Upper lobe of right lung (tissue), 1 donor: ENCODE measurements around the gene SDR42E1. TPM values are rescaled to one million over a fixed set of nuclear protein-coding genes. Genes with fewer than 3 reads are reported as not detected.

Source experiments
- ATAC-seq: fragments of 200-7000 bp; cut with Tn5 transposase; one replicate; pipeline ENCODE4 v1.9.1; 2020; ENCODE audit warnings: mild to moderate bottlenecking, moderate library complexity
- DNase-seq: peaks from one replicate; pipeline ENCODE4 v3.0.0-alpha.2; 2020
- H3K27ac ChIP-seq: fragments of 200-600 bp; one replicate; pipeline ENCODE4 v1.8.0; 2022
- H3K27me3 ChIP-seq: fragments of 200-600 bp; one replicate; pipeline ENCODE4 v1.8.0; 2022; ENCODE audit warnings: mild to moderate bottlenecking
- H3K36me3 ChIP-seq: fragments of 200-600 bp; one replicate; pipeline ENCODE4 v1.8.0; 2022
- H3K4me1 ChIP-seq: fragments of 200-600 bp; one replicate; pipeline ENCODE4 v1.8.0; 2022
- H3K4me3 ChIP-seq: fragments of 200-600 bp; one replicate; pipeline ENCODE4 v1.8.0; 2022; ENCODE audit warnings: mild to moderate bottlenecking
- H3K9me3 ChIP-seq: fragments of 200-600 bp; one replicate; pipeline ENCODE4 v1.8.0; 2022
- CTCF ChIP-seq: fragments of 200-600 bp; IDR thresholded peaks from one replicate; pipeline ENCODE4 v1.8.0; 2022; ENCODE audit warnings: antibody characterized with exemption
- intact Hi-C: fragments of 100-400 bp; cut with DNase I; formaldehyde crosslinking; loops from one replicate; pipeline ENCODE4 v1.11.0; 2022
- total RNA-seq: library from RNA; stranded (reverse); fragmentation: NEBNext Ultra II Directional; extraction: Animal tissue kit (Norgen Biotek cat#: 25700); gene quantifications from one replicate; pipeline ENCODE4 v1.2.1, GENCODE V29; 2021
- donor health status: DM: no; HTN: yes; CAD: no; lungs with severe emphysema.

Gene SDR42E1
- total RNA-seq, 1 donor from 2014 or later = 6.5 TPM

GRCh38 chr16:82020051-82020450 lies 8.8 kb upstream of the SDR42E1 start:
- no peaks in the 10 kb centered on the region for H3K27me3 ChIP-seq
- no peak for TF ChIP-seq CTCF
- no peaks in the 10 kb centered on the region for H3K4me1 ChIP-seq
- H3K36me3 ChIP-seq = no peaks in the 10 kb centered on the region
- intact Hi-C loops = no loop called here
- no peak overlapping the region for H3K4me3 ChIP-seq
- H3K9me3 ChIP-seq = no peaks in the 10 kb centered on the region
- ATAC-seq (no peak), DNase-seq (no peak)
- H3K27ac ChIP-seq = no peak overlapping the region

- Histone ChIP-seq H3K9me3 (no peaks in the 10 kb centered on the region), H3K4me1 (no peaks in the 10 kb centered on the region), H3K4me3 (no peak overlapping the region), H3K27me3 (no peaks in the 10 kb centered on the region), H3K27ac (no peak overlapping the region), H3K36me3 (no peaks in the 10 kb centered on the region)
- ATAC-seq (no peak), DNase-seq (no peak)
- TF ChIP-seq CTCF = no peak
- intact Hi-C loops = no loop called here
Measured at GRCh38 chr16:82019535-82019934, 8.3 kb upstream of the SDR42E1 start.

DNA sequence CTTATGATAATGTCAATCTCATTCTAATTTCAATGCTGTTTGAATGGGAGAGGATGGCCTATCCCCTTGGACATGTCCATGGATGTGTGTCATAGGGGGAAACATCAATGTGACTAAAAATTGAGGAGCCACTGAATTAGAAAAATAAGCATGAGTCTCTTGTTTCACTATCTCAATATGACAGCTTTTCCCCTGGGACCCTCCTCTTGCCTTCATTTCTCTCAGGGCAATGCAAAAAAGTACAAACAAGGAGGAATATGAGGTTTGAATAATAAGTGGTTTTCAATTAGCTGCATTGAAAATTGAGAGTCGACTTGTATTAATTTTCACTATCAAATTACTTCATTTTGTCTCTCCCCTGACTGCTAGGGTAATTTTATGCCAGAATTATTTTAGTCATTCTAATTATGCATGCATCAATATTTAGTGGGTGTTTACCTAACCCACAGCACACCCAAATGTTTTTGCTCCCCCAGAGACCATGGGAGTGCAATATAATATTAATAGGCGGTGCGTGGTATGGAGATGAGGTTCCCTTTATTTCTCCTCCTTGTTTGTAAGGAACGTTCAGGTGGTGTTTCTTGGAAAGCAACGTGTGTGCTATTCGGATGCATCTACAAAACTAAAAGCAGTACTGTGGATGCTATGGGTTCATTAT lies 6.8 kb upstream of the SDR42E1 start:
- Histone ChIP-seq H3K4me1 (no peaks in the 10 kb centered on the region), H3K36me3 (no peaks in the 10 kb centered on the region), H3K27ac (no peak overlapping the region), H3K4me3 (no peak overlapping the region), H3K9me3 (no peaks in the 10 kb centered on the region), H3K27me3 (no peaks in the 10 kb centered on the region)
- DNase-seq (no peak), ATAC-seq (no peak)
- intact Hi-C loops = no loop called here
- no peak for TF ChIP-seq CTCF

DNA sequence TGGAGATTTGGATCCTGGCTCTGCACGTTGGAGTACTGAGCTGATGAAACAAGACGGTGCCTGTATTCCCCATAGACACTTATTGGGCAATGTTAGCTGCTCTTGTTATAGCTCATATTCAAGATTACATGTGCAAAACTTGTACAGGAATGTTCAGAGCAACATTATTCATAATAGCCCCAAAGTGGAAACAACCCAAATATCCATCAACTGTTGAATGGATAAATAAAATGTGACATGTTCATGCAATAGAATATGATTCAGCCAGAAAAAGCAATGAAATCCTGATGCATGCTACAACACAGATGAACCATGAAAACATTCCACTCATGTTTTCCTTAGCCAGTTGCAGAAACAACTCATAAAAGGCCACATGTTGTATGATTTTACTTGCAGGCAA lies 5.7 kb upstream of the SDR42E1 start:
- H3K27ac ChIP-seq = no peak overlapping the region
- no peaks in the 10 kb centered on the region for H3K4me1 ChIP-seq
- no peak overlapping the region for H3K4me3 ChIP-seq
- no peak for TF ChIP-seq CTCF
- no peaks in the 10 kb centered on the region for H3K36me3 ChIP-seq
- intact Hi-C loops = no loop called here
- H3K9me3 ChIP-seq = no peaks in the 10 kb centered on the region
- no peak for ATAC-seq
- H3K27me3 ChIP-seq = no peaks in the 10 kb centered on the region
- no peak for DNase-seq

DNA sequence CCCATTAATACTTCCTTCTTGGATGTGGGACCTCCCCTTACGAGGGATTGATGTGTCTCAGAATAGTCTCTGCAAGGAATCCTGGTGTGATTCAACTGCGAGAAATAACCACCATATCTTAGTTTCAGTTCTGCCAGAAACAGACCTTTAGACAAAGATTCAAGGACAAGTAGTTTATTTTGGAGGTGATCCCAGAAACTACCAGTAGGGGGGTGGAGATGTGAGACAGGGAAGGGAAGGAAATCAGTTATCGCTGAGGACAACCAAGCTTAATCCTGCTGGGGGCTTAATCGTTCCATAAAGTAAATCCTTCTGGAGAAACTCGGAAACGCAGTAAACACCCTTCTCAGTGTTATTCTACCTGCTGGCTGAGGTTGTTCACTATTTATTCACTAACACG lies 5.0 kb upstream of the SDR42E1 start:
- Histone ChIP-seq H3K4me3 (no peak overlapping the region), H3K4me1 (no peaks in the 10 kb centered on the region), H3K27me3 (no peaks in the 10 kb centered on the region), H3K36me3 (no peaks in the 10 kb centered on the region), H3K9me3 (no peaks in the 10 kb centered on the region), H3K27ac (no peak overlapping the region)
- peak; percentile 56 for ATAC-seq
- intact Hi-C loops = no loop called here
- DNase-seq = no peak
- peak; percentile 44 for TF ChIP-seq CTCF

- intact Hi-C loops = no loop called here
- Histone ChIP-seq H3K4me1 (no peaks in the 10 kb centered on the region), H3K27me3 (no peaks in the 10 kb centered on the region), H3K27ac (no peak overlapping the region), H3K9me3 (peaks cover 7% of the 10 kb centered on the region), H3K4me3 (no peak overlapping the region), H3K36me3 (no peaks in the 10 kb centered on the region)
- ATAC-seq = no peak
- TF ChIP-seq CTCF = no peak
- DNase-seq = no peak
Measured at GRCh38 chr16:82013139-82013538, 1.9 kb upstream of the SDR42E1 start.
